HG03025 (cell line): ENCODE measurements around the gene NOS1AP.

Experiments
- ATAC-seq: cut with Tn5 transposase; IDR thresholded peaks from one replicate; pipeline ENCODE4 v1.9.1; 2021; ENCODE audit warnings: mild to moderate bottlenecking, moderate library complexity; ENCODE audit not compliant: unreplicated experiment, low FRiP score

The NOS1AP gene

DNA sequence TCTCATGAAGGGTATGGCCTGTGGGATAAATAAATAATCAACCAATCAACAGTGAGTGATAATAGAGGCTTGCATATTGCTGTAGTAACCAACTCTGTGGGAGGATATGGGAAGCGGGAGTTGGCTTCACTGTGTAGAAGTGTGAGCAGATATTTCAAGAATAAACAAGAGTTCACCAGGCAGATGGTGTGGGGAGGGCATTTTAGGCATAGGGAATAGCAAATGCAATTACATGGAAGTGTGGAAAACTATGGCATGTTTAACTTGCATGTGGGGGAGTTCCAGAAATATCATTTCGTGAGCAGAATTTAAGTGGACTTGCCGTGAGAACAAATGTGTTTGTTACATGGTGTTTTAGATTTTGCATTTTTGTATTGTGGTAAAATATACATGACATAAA lies 211.9 kb downstream of the NOS1AP start:
- ATAC-seq = no peak

DNA sequence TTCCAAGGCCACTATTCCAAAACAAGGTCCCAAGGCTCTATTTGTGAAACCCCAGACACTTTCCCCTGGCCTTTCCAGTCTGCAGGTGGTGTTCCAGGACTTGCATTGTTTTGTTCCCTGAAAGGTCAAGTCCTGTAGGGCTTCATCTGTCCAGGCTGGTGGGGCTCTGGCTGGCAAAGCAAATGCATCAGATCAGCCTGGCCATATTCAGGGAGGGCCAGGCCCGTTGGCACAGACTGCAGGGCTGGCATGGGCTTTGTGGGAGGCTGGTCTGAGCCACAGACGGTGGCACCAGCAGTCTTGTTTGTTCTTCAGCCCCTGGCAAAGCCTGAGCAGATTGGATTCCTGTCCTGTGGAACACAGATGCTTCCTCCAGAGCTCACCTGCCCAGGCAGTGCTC lies 214.2 kb downstream of the NOS1AP start:
- no peak for ATAC-seq

DNA sequence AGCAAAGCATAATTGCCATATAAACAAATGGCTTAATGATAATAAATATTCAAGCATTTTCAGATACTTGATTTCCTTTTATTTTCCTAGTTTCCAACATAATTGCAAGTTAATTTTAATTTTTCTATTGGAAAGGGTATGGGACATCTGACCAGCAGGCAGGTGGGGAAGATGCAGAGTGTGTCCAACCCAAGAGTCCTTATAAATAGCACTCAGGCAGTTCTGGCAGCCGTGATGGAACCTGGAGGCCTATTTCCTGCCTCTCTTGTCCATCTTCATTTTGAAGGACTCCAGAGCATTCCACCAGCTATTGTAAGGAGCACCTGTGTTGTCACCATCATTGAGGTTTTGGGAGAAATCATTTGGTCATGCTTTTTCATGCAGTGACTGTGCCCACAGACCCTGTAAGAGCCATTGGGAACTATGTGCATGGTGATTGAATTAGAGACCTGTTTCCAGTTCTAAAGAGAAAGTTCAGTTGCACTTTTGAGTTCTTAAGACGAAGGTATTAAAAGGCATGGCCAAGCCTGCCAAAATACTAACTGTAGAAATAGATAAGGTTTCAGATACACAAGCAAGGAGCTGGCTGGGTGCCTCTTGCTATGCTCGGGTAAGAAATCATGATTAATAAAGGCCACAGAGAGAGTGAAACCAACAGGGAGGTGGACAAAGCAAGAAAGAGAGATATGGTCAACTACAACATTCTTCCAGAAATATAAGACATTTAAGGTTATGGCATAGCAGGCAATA lies 214.9 kb downstream of the NOS1AP start:
- no peak for ATAC-seq

DNA sequence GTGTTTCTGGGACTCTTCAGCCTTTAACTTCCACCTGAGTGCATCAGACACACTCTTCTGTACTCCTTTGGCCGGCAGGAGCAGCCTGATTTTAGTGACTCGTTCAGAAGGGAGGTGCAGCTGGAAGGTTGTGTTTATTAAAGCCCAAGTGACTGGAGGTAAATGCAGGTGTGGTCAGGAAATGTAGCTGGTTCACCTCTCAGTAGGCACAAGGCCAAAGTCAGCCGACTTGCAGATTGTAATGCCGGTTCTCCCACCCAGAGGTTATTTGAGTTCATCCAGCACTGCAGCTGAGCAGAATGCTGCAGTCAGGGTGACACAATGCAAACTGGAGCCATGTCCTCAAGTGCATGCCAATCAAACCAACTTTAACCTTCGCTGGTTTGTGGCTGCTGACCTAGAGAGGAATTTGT lies 215.7 kb downstream of the NOS1AP start:
- ATAC-seq = no peak

DNA sequence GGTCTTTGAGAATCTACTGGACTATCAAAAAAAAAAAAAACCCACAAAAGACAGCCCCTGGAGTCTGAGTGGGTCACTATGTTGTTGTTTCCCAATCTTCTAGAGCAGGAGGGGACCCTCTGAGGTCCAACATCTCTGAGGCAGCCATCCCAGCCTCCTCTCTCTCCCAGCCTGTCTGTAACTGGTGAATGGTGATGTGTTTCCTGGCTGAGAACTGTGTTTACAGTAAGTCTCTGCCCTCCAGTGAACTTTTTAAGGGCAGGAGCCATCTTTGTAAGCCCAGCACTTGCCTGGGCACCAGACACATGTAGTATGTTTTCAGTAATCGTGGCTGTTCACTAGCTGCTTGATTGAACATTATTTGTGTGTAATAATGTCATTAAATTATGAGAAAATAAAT lies 221.5 kb downstream of the NOS1AP start:
- ATAC-seq = no peak

DNA sequence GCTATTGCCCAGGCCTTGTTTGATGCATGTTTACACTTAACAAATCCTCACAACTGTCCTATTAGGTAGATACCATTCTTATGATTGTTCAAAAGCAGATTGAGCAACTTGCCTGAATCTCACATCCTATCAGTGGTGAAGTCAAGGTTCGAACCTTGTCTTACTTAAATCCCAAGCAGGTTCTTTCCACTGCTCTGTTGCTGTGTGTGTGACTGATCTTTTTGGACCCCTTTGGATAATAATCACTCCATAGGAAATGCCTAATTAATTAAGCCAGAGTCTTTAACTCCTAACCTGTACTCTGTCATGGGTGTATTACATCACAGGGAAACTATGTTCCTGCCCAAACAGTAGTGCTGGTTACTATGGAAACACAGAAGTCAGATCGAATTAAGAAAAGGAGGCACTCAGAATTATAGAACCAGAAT lies 222.9 kb downstream of the NOS1AP start:
- no peak for ATAC-seq

DNA sequence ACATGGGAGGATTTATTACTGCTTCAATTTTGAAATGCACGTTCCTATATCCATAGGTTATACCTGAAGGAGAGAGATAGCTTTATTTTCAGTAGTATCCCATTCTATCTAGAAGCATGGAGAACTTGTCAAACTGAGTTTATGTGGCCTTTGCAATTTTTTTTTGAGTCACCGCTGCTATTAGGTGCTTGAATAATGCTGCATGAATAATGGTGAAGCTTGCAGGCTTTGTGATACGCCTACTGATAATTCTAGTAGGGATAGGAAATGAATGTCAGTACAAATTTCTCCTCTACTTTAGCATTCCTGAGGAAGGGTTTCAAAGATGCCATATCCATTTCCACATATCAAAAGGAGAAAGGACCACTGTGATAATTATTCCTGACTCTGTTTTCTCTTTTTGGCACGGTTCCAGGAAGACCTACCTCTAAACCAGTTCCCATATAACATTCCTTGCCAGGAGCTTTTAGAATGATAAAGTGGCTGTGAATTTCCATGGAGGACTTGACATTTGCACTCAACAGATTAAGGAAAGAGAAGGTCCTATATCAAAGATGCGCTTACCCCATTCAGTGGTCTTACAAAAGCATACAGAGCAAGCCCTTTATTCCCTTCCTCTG lies 223.7 kb downstream of the NOS1AP start:
- no peak for ATAC-seq

DNA sequence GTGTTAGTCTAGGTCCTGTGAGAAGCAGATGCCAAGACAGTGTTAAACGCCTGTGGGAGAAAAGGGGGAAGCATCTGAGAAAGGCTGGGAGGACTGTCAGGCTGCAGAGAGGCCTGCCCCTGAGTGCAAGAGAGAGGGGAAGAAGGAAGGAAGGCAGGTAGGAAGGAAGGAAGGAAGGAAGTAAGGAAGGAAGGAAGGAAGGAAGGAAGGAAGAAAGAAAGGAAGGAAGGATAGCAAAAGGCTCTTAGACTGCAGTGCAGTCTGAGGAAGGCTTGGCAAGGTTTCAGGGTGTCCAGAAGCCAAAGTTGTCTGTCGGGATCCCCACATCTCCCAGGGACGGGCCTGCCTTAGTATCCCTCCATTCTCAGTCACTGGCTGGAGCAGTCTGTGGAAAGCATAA lies 224.5 kb downstream of the NOS1AP start:
- ATAC-seq = no peak

DNA sequence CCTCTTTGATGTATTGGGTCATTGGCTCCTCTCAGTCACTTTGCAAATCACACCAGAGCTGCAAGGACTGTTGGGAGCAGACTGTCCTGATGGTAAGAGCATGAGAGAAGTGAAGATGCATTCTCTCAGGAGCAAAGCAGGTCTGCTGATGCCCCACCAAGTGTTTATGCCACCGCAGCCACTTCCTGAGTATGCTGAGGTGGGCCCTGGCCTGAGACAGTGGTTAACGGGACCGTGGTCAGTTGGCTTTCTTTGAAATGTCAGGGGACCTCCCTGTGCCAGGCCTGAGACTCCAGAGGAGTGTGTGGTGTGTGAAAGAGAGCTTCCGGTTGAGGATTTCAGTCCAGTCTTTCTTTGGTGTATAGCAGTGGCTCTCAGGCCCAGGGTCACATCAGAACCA lies 227.7 kb downstream of the NOS1AP start:
- no peak for ATAC-seq

DNA sequence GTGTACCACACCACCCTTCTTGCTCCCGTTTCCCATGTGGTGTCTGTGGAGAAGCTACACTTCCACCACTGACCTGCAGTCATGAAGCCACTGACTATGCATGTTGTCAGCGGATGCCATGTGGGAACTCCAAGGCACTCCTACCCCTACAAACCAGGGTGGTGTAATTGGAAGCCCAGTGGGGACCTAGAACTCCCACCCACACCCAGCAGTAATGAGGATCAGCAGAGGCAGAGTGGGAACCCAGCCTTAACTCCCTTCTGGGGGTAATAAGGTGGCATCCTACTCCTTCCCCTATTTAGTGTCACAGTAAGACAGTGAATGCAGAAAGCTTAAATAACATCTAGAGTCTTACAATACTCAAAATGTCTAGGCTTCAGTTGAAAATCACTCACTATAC lies 228.8 kb downstream of the NOS1AP start:
- no peak for ATAC-seq

DNA sequence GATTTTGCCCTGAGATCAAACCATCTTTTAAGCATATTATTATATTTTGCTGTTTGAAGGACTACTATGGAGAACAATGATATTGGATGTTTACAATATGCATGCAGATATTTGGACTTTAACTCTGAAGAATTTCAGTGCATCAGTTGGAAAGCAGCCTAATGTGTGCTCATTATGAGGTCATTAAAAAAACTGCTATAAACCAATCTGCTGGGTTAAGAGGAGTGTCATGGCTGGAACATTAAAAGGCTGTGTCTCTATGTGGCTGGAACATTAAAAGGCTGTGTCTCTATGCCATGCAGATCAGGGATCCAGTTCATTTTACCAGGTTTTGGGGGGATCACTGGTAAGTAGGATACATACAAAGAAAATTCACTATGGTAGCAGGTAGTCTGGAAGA lies 229.5 kb downstream of the NOS1AP start:
- ATAC-seq = no peak

DNA sequence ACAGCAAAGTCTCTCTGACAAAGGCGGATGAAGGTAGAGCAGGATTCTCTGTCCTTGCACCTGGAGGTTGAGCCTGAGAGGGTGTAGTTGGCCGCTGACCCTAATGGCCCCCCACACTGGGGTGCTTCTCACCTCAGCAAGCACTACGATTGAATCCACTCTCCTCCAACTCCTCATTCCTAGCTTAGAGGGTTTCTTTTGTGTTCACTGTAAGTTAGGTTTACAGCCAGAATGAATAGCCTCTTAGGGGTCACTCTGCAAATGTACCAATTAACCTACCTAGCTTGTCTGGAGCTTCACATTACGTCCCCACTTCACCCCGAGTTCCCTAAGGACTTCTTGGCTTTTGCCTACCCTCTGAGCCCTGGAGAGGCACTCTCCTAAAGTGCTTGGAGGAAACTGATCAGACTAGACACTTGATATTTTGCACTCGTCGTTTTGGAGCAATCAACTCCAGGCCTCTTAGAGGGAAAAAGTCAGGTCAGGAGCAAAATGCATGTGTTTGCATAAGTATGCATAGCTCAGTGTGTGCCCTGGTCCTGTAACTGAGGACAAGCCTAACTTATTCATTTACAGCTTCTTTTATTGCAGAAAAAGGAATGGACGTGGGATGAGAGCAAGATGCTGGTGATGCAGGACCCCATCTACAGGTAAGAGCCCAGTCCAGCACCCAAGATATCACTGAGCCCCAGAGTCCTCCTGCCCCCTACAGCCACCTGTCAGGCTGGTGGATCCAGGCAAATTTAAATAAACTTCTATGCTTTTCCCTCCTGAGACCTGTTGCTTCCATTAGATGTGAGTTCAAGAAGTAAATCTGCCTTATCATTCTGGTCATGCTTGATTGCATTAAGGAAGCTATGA lies 230.8 kb downstream of the NOS1AP start:
- no peak for ATAC-seq

DNA sequence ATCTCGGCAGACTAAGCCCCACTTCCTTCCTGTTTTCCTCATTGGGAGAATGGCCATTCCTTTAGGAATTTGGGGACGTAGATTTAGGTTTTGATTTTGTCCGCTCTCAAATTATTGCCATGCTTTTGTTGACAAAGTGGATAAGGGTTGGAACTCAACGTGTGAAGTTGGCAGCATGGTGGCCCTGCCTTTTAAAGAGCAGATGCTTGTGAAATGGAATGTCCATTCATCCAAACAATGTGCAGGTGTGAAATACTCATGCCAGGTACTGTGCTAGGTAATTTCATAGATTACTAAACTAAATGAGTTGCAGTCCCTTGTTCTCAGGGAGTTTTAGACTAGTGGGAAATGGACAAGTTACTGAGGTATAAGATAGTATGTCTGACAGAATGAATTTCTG lies 232.2 kb downstream of the NOS1AP start:
- ATAC-seq = no peak

DNA sequence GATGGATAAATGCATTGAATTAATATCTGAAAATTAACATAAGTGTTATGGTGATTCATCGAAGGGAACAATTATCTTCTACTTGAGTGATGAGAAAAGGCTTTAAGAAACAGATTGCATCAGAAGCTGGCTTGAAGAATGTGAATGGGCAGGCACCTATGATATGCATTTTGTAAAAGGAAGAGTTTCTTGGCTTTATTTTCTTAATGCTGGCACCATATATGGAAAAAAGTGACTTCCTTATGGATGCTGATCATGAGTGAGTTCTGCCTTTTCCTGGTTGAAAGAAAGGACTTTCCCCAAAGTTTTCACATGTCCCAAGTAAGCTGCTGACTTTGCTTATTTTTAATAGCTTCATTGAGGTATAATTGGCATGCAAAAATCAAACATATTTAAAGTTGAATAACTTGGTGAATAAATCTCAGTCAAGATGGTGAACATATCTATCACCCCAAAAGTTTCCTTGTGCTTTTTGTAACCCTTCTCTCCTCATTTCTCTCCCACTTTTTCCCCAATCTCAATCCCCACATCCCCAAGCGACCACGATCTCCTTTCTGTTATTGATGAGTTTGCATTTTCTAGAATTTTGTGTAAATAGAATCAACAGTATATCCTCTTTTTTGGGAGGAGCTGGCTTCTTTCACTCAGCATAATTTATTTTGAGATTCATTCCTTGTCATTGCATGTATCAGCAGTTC lies 233.0 kb downstream of the NOS1AP start:
- ATAC-seq = no peak

DNA sequence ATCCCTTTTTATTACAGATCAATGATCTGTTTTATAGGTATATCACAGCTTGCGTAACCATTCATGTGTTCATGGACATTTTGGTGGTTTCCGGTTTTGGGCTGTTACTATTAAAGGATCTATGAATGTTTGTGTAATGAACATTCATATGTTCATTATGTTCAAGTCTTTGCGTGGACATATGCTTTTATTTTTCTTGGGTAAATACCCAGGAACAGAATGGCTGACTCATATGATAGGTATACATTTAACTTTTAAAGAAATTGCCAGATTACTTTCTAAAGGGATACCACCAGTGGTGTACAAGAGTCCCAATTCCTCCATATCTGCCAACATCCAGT lies 233.5 kb downstream of the NOS1AP start:
- ATAC-seq = no peak

DNA sequence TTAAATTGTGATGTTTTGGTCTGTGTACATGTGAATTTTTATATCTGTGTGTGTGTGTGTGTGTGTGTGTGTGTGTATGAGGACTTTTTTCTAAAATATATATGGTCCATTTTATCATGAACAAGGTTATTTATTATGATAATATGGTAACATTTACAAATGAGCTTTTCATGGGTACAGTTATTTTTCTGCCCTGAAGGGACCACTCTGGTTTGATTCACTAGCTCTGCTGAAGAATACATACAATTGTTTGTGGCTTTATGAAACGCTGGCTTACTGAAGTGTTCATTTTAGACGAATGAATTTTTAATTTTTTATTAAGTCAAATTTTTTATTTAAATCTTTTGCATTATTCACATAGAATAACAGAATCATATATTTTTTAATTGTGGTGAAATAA lies 235.2 kb downstream of the NOS1AP start:
- ATAC-seq = no peak

DNA sequence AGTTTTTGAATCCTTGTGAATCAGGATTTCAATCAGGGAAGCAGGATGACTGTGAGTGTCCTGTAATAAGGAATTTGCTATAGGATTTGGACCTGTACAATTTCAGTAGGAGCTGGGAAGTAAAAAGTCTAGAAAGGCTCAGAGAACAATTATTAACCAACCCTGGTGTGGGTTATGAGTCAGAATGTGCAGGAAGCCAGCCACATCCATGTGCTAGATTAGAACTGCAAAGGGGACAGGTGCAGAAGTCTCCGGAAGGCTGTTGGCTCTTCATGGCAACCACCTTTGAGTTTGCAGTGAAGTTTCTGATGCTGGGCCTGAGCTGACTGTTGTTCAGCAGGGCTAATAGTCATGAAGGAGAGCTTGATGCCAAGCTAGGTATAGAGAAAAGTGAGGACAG lies 236.5 kb downstream of the NOS1AP start:
- no peak for ATAC-seq

DNA sequence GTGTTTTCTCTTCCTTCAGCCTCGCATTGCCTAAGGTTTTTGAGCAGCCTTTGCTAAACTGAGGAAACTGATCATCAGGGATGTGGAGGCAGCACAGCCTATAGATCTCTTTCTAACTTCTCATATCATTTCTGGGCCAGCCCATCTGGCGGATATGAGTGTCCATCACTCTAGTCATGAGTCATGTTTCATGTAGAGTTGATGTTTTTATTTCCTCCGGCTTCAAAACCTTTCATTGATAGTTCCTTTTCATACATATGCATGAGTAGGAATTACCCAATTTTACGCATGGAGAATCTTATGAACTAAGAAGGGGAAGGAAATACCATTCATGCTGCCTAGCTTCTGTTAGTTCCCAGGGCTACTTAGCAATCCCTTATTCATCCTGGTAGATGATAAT lies 240.8 kb downstream of the NOS1AP start:
- no peak for ATAC-seq

DNA sequence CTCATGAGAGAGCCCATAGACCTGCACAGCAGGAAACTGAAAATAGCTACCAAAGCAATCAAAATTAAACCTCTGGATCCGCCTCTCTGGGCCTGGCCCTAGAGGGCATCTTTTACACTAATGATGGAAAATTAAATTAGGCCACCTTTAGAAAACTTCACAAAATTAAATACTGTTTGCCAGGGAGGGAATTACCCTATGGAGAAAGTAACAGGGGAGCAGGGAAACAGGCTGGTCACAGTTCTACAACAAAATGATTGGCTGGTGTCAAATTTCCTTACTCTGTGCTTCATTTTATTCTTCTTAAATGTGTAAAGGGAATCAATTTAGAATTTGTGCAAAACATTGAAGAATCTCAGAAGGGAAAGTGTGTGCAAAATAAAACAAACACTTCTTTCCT lies 244.7 kb downstream of the NOS1AP start:
- ATAC-seq = no peak

DNA sequence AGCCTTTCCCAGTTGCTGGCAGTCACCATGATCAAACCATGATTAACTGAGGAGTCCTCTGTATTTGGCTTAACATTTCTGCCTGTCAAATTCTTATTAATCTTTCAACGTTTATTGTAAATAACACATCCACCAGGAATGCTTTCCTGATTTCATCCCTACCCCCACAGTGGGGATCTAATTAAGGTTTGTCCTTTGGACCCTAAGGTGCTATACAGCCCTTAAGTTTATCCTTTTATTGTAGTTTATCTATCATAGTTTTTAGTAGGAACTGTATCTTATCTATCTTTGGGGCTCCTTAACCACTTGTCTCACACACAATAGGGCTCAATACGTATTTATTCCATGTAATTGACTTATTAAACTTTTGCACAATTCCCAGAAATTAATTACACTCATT lies 246.2 kb downstream of the NOS1AP start:
- no peak for ATAC-seq

DNA sequence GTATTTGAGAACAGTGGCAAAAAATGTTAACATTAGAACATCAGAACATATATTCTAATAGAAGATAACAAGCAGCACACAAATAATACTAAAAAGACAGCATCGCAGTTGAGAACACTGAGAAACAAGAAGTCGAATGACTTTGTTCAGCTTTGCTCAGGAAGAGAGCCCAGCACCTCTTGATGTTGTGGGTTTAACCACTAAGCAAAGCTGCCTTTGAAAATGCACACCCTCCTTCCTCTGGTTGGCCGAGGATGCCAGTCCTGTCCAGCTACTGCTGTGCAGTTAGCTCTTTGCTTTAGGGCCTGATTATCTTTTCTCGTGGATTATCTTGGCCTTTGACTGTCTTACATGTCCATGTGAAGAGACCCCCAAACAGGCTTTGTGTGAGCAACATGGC lies 246.7 kb downstream of the NOS1AP start:
- ATAC-seq = no peak
